ENCODE results near the gene MCU. TPM values are rescaled to one million over a fixed set of nuclear protein-coding genes. Genes with fewer than 3 reads are reported as not detected.

Gene MCU
- total RNA-seq, 1 donor from 2014 or later, result 66.3 TPM

DNA sequence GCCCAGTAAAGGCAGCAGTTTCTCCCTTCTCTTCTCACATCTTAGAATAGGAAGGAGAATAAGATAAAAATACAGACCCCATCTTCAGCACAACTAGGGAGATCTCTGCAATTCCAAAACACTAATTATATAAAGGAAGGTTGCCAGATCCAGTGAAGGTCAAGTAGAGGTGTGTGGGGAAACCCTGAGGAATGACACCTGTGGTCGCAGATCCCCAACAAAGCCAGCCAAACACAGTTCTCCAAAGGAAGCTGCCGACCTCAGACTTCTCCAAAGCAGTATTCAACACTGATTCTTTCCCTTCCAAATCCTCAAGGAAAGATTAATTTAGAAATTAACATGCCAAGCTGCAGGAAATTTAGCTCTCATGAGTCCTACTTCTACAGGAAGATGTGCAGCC is 138.7 kb downstream of the MCU start:
- H4K20me1 ChIP-seq (ENCODE audit: low read depth), result no peaks in the 10 kb centered on the region
- no peak overlapping the region for H2AFZ ChIP-seq (replicated peaks)
- no peak overlapping the region for H3K4me3 ChIP-seq
- Mint-ChIP-seq H3K27ac (no peak overlapping the region), H3K4me3 (no peak overlapping the region), H3K9me3 (no peaks in the 10 kb centered on the region), H3K36me3 (no peaks in the 10 kb centered on the region), H3K4me1 (no peaks in the 10 kb centered on the region), H3K27me3 (ENCODE audit: insufficient read depth, low read depth) (peaks cover 2% of the 10 kb centered on the region)
- H3K9ac ChIP-seq, result no peak overlapping the region
- no peak for TF ChIP-seq EZH2 (IDR thresholded peaks at IDR 0.05)
- TF ChIP-seq EZH2phosphoT487 (IDR thresholded peaks at IDR 0.05), result no peak
- peaks cover 4% of the 10 kb centered on the region for H3K79me2 ChIP-seq (ENCODE audit: low read depth)
- no peaks in the 10 kb centered on the region for H3K27me3 ChIP-seq
- DNase-seq (ENCODE audit: low spot score), result no peak
- H3K4me2 ChIP-seq, result no peak overlapping the region
- H3F3A ChIP-seq (ENCODE audit: low read depth), result no peaks in the 10 kb centered on the region
- no peaks in the 10 kb centered on the region for H3K4me1 ChIP-seq
- H3K9me3 ChIP-seq (ENCODE audit: low read depth), result no peaks in the 10 kb centered on the region
- H3K27ac ChIP-seq, result no peak overlapping the region
- H3K36me3 ChIP-seq, result no peaks in the 10 kb centered on the region

DNA sequence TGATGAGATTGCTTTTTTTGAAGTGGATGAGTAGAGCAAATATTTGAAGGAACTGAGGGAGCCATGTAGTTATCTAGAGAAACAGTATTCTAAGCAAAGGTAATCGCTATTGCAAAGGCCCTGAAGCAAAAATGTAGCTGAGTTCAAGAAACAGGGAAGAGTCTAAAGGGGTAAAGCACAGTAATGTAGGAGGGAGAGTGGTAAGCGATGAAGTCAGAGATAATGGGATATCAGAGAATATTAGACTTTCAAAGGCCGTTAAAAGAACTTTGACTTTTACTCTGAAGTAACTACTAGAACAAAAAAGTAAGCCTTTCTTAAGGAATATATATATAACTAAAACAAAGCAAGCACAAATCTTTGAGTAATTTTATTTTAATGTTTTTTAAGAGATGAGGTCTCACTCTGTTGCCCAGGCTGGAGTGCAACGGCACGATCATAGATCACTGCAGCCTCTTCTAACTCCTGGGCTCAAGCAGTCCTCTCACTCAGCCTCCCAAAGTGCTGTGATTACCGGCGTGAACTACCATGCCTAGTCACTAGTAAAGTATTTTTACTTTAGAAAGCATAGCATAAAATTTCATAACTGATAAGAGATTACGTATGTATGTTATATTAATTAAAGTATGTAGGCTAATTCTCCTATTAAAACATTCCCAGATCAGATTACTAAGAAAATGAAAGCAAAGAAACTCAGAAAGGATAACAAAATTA is 139.9 kb downstream of the MCU start:
- Histone ChIP-seq H3K79me2 (ENCODE audit: low read depth) (peaks cover 4% of the 10 kb centered on the region), H3K9me3 (ENCODE audit: low read depth) (no peaks in the 10 kb centered on the region), H3F3A (ENCODE audit: low read depth) (no peaks in the 10 kb centered on the region), H3K9ac (peak overlapping the region; percentile 8), H3K4me2 (no peak overlapping the region), H3K27me3 (no peaks in the 10 kb centered on the region), H3K36me3 (no peaks in the 10 kb centered on the region), H3K4me1 (no peaks in the 10 kb centered on the region), H2AFZ (replicated peaks) (no peak overlapping the region), H3K4me3 (no peak overlapping the region), H3K27ac (no peak overlapping the region), H4K20me1 (ENCODE audit: low read depth) (no peaks in the 10 kb centered on the region)
- Mint-ChIP-seq H3K36me3 (no peaks in the 10 kb centered on the region), H3K9me3 (no peaks in the 10 kb centered on the region), H3K27ac (no peak overlapping the region), H3K4me1 (no peaks in the 10 kb centered on the region), H3K4me3 (no peak overlapping the region), H3K27me3 (ENCODE audit: insufficient read depth, low read depth) (peaks cover 2% of the 10 kb centered on the region)
- no peak for DNase-seq (ENCODE audit: low spot score)
- TF ChIP-seq EZH2phosphoT487 (IDR thresholded peaks at IDR 0.05), result no peak
- no peak for TF ChIP-seq EZH2 (IDR thresholded peaks at IDR 0.05)
- TF ChIP-seq, protein P1, sequence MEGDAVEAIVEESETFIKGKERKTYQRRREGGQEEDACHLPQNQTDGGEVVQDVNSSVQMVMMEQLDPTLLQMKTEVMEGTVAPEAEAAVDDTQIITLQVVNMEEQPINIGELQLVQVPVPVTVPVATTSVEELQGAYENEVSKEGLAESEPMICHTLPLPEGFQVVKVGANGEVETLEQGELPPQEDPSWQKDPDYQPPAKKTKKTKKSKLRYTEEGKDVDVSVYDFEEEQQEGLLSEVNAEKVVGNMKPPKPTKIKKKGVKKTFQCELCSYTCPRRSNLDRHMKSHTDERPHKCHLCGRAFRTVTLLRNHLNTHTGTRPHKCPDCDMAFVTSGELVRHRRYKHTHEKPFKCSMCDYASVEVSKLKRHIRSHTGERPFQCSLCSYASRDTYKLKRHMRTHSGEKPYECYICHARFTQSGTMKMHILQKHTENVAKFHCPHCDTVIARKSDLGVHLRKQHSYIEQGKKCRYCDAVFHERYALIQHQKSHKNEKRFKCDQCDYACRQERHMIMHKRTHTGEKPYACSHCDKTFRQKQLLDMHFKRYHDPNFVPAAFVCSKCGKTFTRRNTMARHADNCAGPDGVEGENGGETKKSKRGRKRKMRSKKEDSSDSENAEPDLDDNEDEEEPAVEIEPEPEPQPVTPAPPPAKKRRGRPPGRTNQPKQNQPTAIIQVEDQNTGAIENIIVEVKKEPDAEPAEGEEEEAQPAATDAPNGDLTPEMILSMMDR (IDR thresholded peaks at IDR 0.05), result no peak

DNA sequence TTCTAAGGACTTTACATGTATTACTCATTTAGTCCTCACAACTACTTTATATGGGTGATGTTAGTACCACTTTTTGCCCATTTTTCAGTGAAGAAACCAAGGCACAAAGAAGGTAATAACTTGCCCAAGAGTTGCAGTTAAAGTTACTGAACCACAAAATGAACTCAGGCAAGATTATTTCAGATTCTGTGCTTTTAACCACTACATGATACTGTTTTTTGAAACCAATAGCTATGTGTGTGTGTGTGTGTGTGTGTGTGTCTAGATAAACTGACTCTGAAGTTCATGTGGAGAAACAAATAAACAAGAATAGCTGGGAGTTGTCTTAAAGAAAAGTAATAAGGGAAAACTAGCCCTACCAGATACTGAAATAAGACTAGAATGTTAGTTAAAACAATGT is 140.8 kb downstream of the MCU start:
- no peak overlapping the region for H3K4me3 ChIP-seq
- no peaks in the 10 kb centered on the region for H3K36me3 ChIP-seq
- no peaks in the 10 kb centered on the region for H3F3A ChIP-seq (ENCODE audit: low read depth)
- no peaks in the 10 kb centered on the region for H3K4me1 ChIP-seq
- no peak overlapping the region for H3K27ac Mint-ChIP-seq
- H3K4me1 Mint-ChIP-seq, result no peaks in the 10 kb centered on the region
- no peak overlapping the region for H3K4me3 Mint-ChIP-seq
- H2AFZ ChIP-seq (replicated peaks), result no peak overlapping the region
- H3K9me3 Mint-ChIP-seq, result no peaks in the 10 kb centered on the region
- no peaks in the 10 kb centered on the region for H3K27me3 ChIP-seq
- H3K9ac ChIP-seq, result no peak overlapping the region
- no peaks in the 10 kb centered on the region for H3K36me3 Mint-ChIP-seq
- H3K79me2 ChIP-seq (ENCODE audit: low read depth), result peaks cover 4% of the 10 kb centered on the region
- H3K27ac ChIP-seq, result no peak overlapping the region
- no peaks in the 10 kb centered on the region for H4K20me1 ChIP-seq (ENCODE audit: low read depth)
- H3K27me3 Mint-ChIP-seq (ENCODE audit: insufficient read depth, low read depth), result peaks cover 2% of the 10 kb centered on the region
- DNase-seq (ENCODE audit: low spot score), result no peak
- H3K9me3 ChIP-seq (ENCODE audit: low read depth), result no peaks in the 10 kb centered on the region
- TF ChIP-seq EZH2phosphoT487 (IDR thresholded peaks at IDR 0.05), result no peak
- no peak for TF ChIP-seq EZH2 (IDR thresholded peaks at IDR 0.05)
- TF ChIP-seq, protein P1 (IDR thresholded peaks at IDR 0.05), result no peak
- no peak overlapping the region for H3K4me2 ChIP-seq

DNA sequence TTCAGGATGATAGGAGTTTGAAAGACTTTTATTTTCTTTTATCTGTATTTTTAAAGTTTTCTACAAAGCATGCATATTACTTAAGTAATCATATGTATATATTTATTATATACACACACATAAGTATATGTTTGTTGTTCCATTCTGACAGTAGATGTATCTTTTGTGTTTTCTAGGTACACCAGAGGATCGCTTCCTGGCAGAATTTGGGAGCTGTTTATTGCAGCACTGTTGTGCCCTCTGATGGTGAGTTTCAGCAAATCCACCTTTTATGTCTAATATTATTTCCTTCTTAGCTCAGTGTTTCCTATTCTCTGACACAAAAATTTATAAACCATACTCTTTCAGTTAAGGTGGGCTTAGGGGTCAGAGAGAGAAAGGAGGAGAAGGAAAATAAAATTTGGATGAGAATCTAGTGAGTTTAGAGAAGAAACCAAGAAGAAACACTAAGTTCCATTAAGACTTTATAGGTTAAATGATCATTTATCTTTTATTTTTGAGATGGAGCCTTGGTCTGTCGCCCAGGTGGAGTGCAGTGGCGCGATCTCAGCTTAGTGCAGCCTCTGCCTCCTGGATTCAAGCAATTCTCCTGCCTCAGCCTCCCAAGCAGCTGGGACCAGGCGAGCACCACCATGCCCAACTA is 142.4 kb downstream of the MCU start:
- no peak overlapping the region for H3K27ac Mint-ChIP-seq
- DNase-seq (ENCODE audit: low spot score), result peak; percentile 74

More for the DNA sequence above, 142.4 kb downstream of the MCU start:
- H3K9me3 ChIP-seq (ENCODE audit: low read depth), result no peaks in the 10 kb centered on the region
- no peaks in the 10 kb centered on the region for H3K4me1 ChIP-seq
- H3K9ac ChIP-seq, result no peak overlapping the region
- Mint-ChIP-seq H3K4me1 (no peaks in the 10 kb centered on the region), H3K36me3 (peaks cover 1% of the 10 kb centered on the region), H3K27me3 (ENCODE audit: insufficient read depth, low read depth) (peaks cover 2% of the 10 kb centered on the region), H3K4me3 (no peak overlapping the region), H3K9me3 (no peaks in the 10 kb centered on the region)
- no peak overlapping the region for H3K27ac ChIP-seq
- peaks cover 4% of the 10 kb centered on the region for H3K79me2 ChIP-seq (ENCODE audit: low read depth)
- no peak overlapping the region for H2AFZ ChIP-seq (replicated peaks)
- no peaks in the 10 kb centered on the region for H3K27me3 ChIP-seq
- TF ChIP-seq EZH2phosphoT487 (IDR thresholded peaks at IDR 0.05) (no peak), EZH2 (IDR thresholded peaks at IDR 0.05) (no peak)
- TF ChIP-seq, protein P1 (IDR thresholded peaks at IDR 0.05), result peak; percentile 80
- no peaks in the 10 kb centered on the region for H4K20me1 ChIP-seq (ENCODE audit: low read depth)
- no peak overlapping the region for H3K4me2 ChIP-seq
- no peaks in the 10 kb centered on the region for H3K36me3 ChIP-seq
- H3K4me3 ChIP-seq, result no peak overlapping the region
- H3F3A ChIP-seq (ENCODE audit: low read depth), result no peaks in the 10 kb centered on the region

Measured in neural progenitor cell (in vitro differentiated cells).